HEK293 (cell line): ENCODE results near the gene PSRC1.

Experiments used
- CTCF ChIA-PET: fragments of 350-600 bp; formaldehyde crosslinking; extraction: SDS; loops from one replicate; lab custom pipeline; 2021; ENCODE audit warnings: antibody characterized with exemption; lab: Yijun Ruan, JAX
- POLR2A ChIA-PET: fragments of 300-600 bp; formaldehyde crosslinking; extraction: SDS; loops from one replicate; lab custom pipeline; 2020; ENCODE audit warnings: antibody characterized with exemption, inconsistent platforms; lab: Yijun Ruan, JAX
- H3K27ac ChIP-seq: fragments of 200-500 bp; sonication (Bioruptor generic); 2 replicates; pipeline ENCODE4 v1.5.1; 2014; ENCODE audit warnings: low read depth, low read length, control low read depth, inconsistent platforms; ENCODE audit errors: extremely low read depth
- H3K36me3 ChIP-seq, 2 experiments: fragments of 200-500 bp in 1 of 2; sonication (Bioruptor generic) in 1 of 2; 1 replicate in 1 of 2; 2 replicates in 1 of 2; pipeline ENCODE4 v1.5.1; 2014 to 2017; ENCODE audit warnings: inconsistent platforms in 2 of 2, low read length in 2 of 2; ENCODE audit not compliant: control insufficient read depth in 2 of 2, insufficient read depth in 1 of 2
- H3K4me1 ChIP-seq: fragments of 200-500 bp; sonication (Bioruptor generic); 2 replicates; pipeline ENCODE4 v1.5.1; 2014; ENCODE audit warnings: mild to moderate bottlenecking, low read length, inconsistent platforms; ENCODE audit not compliant: control insufficient read depth, insufficient read depth
- H3K4me3 ChIP-seq: 2 replicates; pipeline ENCODE4 v1.5.1; 2011; ENCODE audit warnings: low read depth, mild to moderate bottlenecking, control low read depth, low read length, moderate library complexity
- H3K9me3 ChIP-seq: fragments of 200-500 bp; sonication (Bioruptor generic); 2 replicates; pipeline ENCODE4 v1.5.1; 2014; ENCODE audit warnings: low read depth, low read length, inconsistent platforms; ENCODE audit not compliant: control insufficient read depth, insufficient read depth
- EGR2 ChIP-seq: fragments of 450-650 bp; formaldehyde crosslinking; IDR thresholded peaks from 2 replicates; pipeline ENCODE4 v1.5.1; 2016; ENCODE audit warnings: low read depth, missing biosample characterization, missing genetic modification characterization
- PRDM6 ChIP-seq: fragments of 450-650 bp; formaldehyde crosslinking; IDR thresholded peaks from 2 replicates; pipeline ENCODE4 v1.5.1; 2017; ENCODE audit warnings: missing biosample characterization, missing genetic modification characterization
- REPIN1 ChIP-seq: fragments of 450-650 bp; formaldehyde crosslinking; IDR thresholded peaks from 2 replicates; pipeline ENCODE4 v1.5.1; 2017; ENCODE audit warnings: missing biosample characterization, missing genetic modification characterization, low read depth
- SP2 ChIP-seq: fragments of 450-650 bp; formaldehyde crosslinking; IDR thresholded peaks from 2 replicates; pipeline ENCODE4 v1.5.1; 2016; ENCODE audit warnings: missing biosample characterization, missing genetic modification characterization
- YY2 ChIP-seq: fragments of 450-650 bp; formaldehyde crosslinking; IDR thresholded peaks from 2 replicates; pipeline ENCODE4 v1.5.1; 2016; ENCODE audit warnings: missing biosample characterization, missing genetic modification characterization
- ZBTB20 ChIP-seq: fragments of 450-650 bp; formaldehyde crosslinking; IDR thresholded peaks from 2 replicates; pipeline ENCODE4 v1.5.1; 2016; ENCODE audit warnings: missing biosample characterization, missing genetic modification characterization
- ZBTB49 ChIP-seq: fragments of 450-650 bp; formaldehyde crosslinking; IDR thresholded peaks from 2 replicates; pipeline ENCODE4 v1.5.1; 2016; ENCODE audit warnings: missing biosample characterization, missing genetic modification characterization, low read depth
- ZBTB6 ChIP-seq: fragments of 450-650 bp; formaldehyde crosslinking; IDR thresholded peaks from 2 replicates; pipeline ENCODE4 v1.5.1; 2017; ENCODE audit warnings: missing biosample characterization, missing genetic modification characterization
- ZNF10 ChIP-seq: fragments of 450-650 bp; formaldehyde crosslinking; IDR thresholded peaks from 2 replicates; pipeline ENCODE4 v1.5.1; 2017; ENCODE audit warnings: missing biosample characterization, missing genetic modification characterization
- ZNF132 ChIP-seq: fragments of 450-650 bp; formaldehyde crosslinking; IDR thresholded peaks from 2 replicates; pipeline ENCODE4 v1.5.1; 2017; ENCODE audit warnings: missing biosample characterization, missing genetic modification characterization, borderline replicate concordance
- ZNF140 ChIP-seq: fragments of 450-650 bp; formaldehyde crosslinking; IDR thresholded peaks from 2 replicates; pipeline ENCODE4 v1.5.1; 2016; ENCODE audit warnings: missing biosample characterization, missing genetic modification characterization
- ZNF174 ChIP-seq: fragments of 450-650 bp; formaldehyde crosslinking; IDR thresholded peaks from 2 replicates; pipeline ENCODE4 v1.5.0; 2017; ENCODE audit warnings: missing biosample characterization, mild to moderate bottlenecking, missing genetic modification characterization
- ZNF175 ChIP-seq: fragments of 450-650 bp; formaldehyde crosslinking; IDR thresholded peaks from 2 replicates; pipeline ENCODE4 v1.5.1; 2016; ENCODE audit warnings: missing biosample characterization, missing genetic modification characterization
- ZNF23 ChIP-seq: fragments of 450-650 bp; formaldehyde crosslinking; IDR thresholded peaks from 2 replicates; pipeline ENCODE4 v1.5.1; 2016; ENCODE audit warnings: missing biosample characterization, missing genetic modification characterization, borderline replicate concordance
- ZNF362 ChIP-seq: fragments of 450-650 bp; formaldehyde crosslinking; IDR thresholded peaks from 2 replicates; pipeline ENCODE4 v1.5.1; 2016; ENCODE audit warnings: missing biosample characterization, missing genetic modification characterization
- ZNF514 ChIP-seq: fragments of 450-650 bp; formaldehyde crosslinking; IDR thresholded peaks from 2 replicates; pipeline ENCODE4 v1.5.1; 2016; ENCODE audit warnings: missing biosample characterization, missing genetic modification characterization
- ZNF521 ChIP-seq: fragments of 450-650 bp; formaldehyde crosslinking; IDR thresholded peaks from 2 replicates; pipeline ENCODE4 v1.5.1; 2017; ENCODE audit warnings: missing biosample characterization, mild to moderate bottlenecking, missing genetic modification characterization
- ZNF529 ChIP-seq: fragments of 450-650 bp; formaldehyde crosslinking; IDR thresholded peaks from 2 replicates; pipeline ENCODE4 v1.5.1; 2017; ENCODE audit warnings: missing genetic modification characterization, missing biosample characterization; ENCODE audit not compliant: insufficient replicate concordance
- ZNF549 ChIP-seq: fragments of 450-650 bp; IDR thresholded peaks from 2 replicates; pipeline ENCODE4 v1.5.1; 2018; ENCODE audit warnings: missing biosample characterization, missing genetic modification characterization, mild to moderate bottlenecking, inconsistent platforms, moderate library complexity
- ZNF600 ChIP-seq: fragments of 450-650 bp; formaldehyde crosslinking; IDR thresholded peaks from 2 replicates; pipeline ENCODE4 v1.5.1; 2016; ENCODE audit warnings: missing biosample characterization, missing genetic modification characterization
- ZNF623 ChIP-seq: fragments of 450-650 bp; formaldehyde crosslinking; IDR thresholded peaks from 2 replicates; pipeline ENCODE4 v1.5.1; 2016; ENCODE audit warnings: missing biosample characterization, missing genetic modification characterization
- ZNF624 ChIP-seq: fragments of 450-650 bp; formaldehyde crosslinking; IDR thresholded peaks from 2 replicates; pipeline ENCODE4 v1.5.1; 2017; ENCODE audit warnings: missing biosample characterization, missing genetic modification characterization
- ZNF704 ChIP-seq: fragments of 450-650 bp; formaldehyde crosslinking; IDR thresholded peaks from 2 replicates; pipeline ENCODE4 v1.5.1; 2016; ENCODE audit warnings: missing biosample characterization, missing genetic modification characterization
- ZNF768 ChIP-seq: fragments of 450-650 bp; formaldehyde crosslinking; IDR thresholded peaks from 2 replicates; pipeline ENCODE4 v1.5.1; 2018; ENCODE audit warnings: missing biosample characterization, mild to moderate bottlenecking, missing genetic modification characterization

PSRC1 gene

GRCh38 chr1:109235137-109235536 lies 47.8 kb downstream of the PSRC1 start:
- no peak overlapping the region for H3K27ac ChIP-seq
- H3K4me3 ChIP-seq, result no peak overlapping the region
- POLR2A ChIA-PET, result no interaction called here
- CTCF ChIA-PET, result interaction anchor here (0.6 kb wide), 1 partner anchor 121 kb away, joined by 3 read pairs; the partner anchor contains the start of gene ELAPOR1
- no peaks in the 10 kb centered on the region for H3K9me3 ChIP-seq
- peaks cover 35 to 92% of the 10 kb centered on the region in 2 experiments for H3K36me3 ChIP-seq
- TF ChIP-seq ZNF529 (no peak), PRDM6 (tag by site-specific recombination) (no peak), ZNF362 (tag by site-specific recombination) (no peak), ZNF704 (no peak), ZBTB49 (tag by site-specific recombination) (no peak), ZNF132 (no peak), ZNF549 (tag by site-specific recombination) (no peak), ZNF768 (no peak), ZNF140 (tag by site-specific recombination) (no peak), ZNF10 (tag by site-specific recombination) (no peak)
- H3K4me1 ChIP-seq, result no peaks in the 10 kb centered on the region

GRCh38 chr1:109231066-109231465 lies 51.9 kb downstream of the PSRC1 start:
- ChIA-PET POLR2A (no interaction called here), CTCF (interaction anchor here (0.6 to 2.2 kb wide), 5 partner anchors 8 to 37 kb away, joined by 3 to 9 read pairs (median 3); no protein-coding TSS in a partner anchor)
- peaks cover 41 to 77% of the 10 kb centered on the region in 2 experiments for H3K36me3 ChIP-seq
- TF ChIP-seq YY2 (tag by site-specific recombination), result no peak
- TF ChIP-seq ZBTB6 (tag by site-specific recombination), result no peak
- no peak for TF ChIP-seq EGR2 (tag by site-specific recombination)
- no peak for TF ChIP-seq SP2 (tag by site-specific recombination)
- TF ChIP-seq ZNF521 (tag by site-specific recombination), result no peak
- TF ChIP-seq ZNF175 (tag by site-specific recombination), result no peak
- no peak for TF ChIP-seq ZBTB49 (tag by site-specific recombination)
- no peak for TF ChIP-seq REPIN1 (tag by site-specific recombination)
- no peak for TF ChIP-seq ZBTB20 (tag by site-specific recombination)
- TF ChIP-seq ZNF600 (tag by site-specific recombination), result no peak
- no peak for TF ChIP-seq ZNF623 (tag by site-specific recombination)
- TF ChIP-seq ZNF704, result no peak
- no peak for TF ChIP-seq ZNF23 (tag by site-specific recombination)
- TF ChIP-seq ZNF514 (tag by site-specific recombination), result no peak
- no peak for TF ChIP-seq ZNF624 (tag by site-specific recombination)
- no peak for TF ChIP-seq ZNF174 (tag by site-specific recombination)

More at GRCh38 chr1:109231066-109231465, 51.9 kb downstream of the PSRC1 start:
- Histone ChIP-seq H3K4me1 (no peaks in the 10 kb centered on the region), H3K9me3 (no peaks in the 10 kb centered on the region), H3K4me3 (no peak overlapping the region), H3K27ac (no peak overlapping the region)
